GM06990 (cell line): ENCODE measurements around the gene SLC26A4.

Experiments
- DNase-seq: peaks from one replicate; pipeline ENCODE4 v3.0.0-alpha.2; 2011; ENCODE audit not compliant: insufficient read length; ENCODE audit errors: extremely low read depth
- H3K27me3 ChIP-seq: replicated peaks from 2 replicates; pipeline ENCODE4 v1.6.0; 2011; ENCODE audit warnings: low read length; ENCODE audit not compliant: control insufficient read depth, insufficient read depth
- H3K36me3 ChIP-seq: 2 replicates; pipeline ENCODE4 v1.5.1; 2011; ENCODE audit warnings: low read length; ENCODE audit not compliant: control insufficient read depth, insufficient read depth
- H3K4me3 ChIP-seq: replicated peaks from 2 replicates; pipeline ENCODE4 v1.5.1; 2011; ENCODE audit warnings: low read depth, mild to moderate bottlenecking, control low read depth, low read length
- CTCF ChIP-seq: IDR thresholded peaks from 2 replicates; pipeline ENCODE4 v1.5.1; 2011; ENCODE audit warnings: low read length, control low read depth, mild to moderate bottlenecking, inconsistent platforms; ENCODE audit not compliant: insufficient read depth, poor library complexity, severe bottlenecking

SLC26A4 gene

GRCh38 chr7:107661081-107661864 lies 645 bp downstream of the SLC26A4 start:
- peak overlapping the region; percentile 33 for H3K4me3 ChIP-seq

DNA sequence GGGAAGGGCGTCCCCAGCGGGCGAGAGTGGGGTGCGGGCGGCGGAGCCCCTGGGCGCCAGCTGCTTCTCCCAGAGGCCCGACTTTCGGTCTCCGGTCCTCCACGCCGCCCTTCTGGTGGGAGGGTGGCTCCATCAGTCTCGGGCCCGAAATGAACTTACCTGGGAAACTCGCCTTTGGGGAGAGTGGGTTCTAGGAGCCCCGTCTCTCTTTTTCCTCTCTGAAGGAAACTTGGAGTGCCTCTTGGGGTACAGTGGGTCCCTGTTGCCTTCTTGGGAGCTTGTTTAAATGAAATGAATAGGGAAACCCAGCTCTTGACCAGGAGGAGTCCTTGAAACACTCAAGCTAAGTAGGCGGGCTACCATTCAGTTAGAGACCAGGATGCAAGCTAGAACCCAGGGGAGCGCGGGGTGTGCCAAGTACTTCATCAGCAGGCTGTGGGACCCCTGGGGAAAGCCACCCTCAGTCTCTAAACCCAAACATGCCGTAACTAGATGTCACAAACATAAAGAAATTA lies 1.3 kb downstream of the SLC26A4 start:
- no peaks in the 10 kb centered on the region; the same call in 1 of the 2 replicates for H3K27me3 ChIP-seq
- no peak for TF ChIP-seq CTCF
- H3K4me3 ChIP-seq = peak overlapping the region; percentile 33
- DNase-seq = no peak
- no peaks in the 10 kb centered on the region for H3K36me3 ChIP-seq

More at GRCh38 chr7:107661081-107661864, 645 bp downstream of the SLC26A4 start:
- peak; percentile 37 for TF ChIP-seq CTCF
- DNase-seq = peak; percentile 58
- Histone ChIP-seq H3K27me3 (no peaks in the 10 kb centered on the region), H3K36me3 (no peaks in the 10 kb centered on the region)

DNA sequence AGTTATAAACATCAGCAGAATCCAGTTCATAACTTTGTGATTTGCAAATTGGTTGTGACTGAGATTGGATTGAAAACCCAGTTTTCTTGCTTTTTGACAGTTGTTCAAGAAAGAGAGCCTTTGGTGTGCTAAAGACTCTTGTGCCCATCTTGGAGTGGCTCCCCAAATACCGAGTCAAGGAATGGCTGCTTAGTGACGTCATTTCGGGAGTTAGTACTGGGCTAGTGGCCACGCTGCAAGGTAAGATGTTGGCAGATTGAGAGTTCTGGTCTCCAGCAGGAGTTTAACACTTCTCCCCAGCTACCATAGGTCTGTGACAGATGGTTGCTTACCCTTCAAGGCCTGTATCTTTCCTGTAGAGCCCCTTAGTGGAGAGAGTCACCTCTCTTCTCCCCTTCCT lies 2.6 kb downstream of the SLC26A4 start:
- Histone ChIP-seq H3K4me3 (no peak overlapping the region), H3K27me3 (no peaks in the 10 kb centered on the region; the same call in 1 of the 2 replicates), H3K36me3 (no peaks in the 10 kb centered on the region)
- no peak for TF ChIP-seq CTCF
- no peak for DNase-seq

DNA sequence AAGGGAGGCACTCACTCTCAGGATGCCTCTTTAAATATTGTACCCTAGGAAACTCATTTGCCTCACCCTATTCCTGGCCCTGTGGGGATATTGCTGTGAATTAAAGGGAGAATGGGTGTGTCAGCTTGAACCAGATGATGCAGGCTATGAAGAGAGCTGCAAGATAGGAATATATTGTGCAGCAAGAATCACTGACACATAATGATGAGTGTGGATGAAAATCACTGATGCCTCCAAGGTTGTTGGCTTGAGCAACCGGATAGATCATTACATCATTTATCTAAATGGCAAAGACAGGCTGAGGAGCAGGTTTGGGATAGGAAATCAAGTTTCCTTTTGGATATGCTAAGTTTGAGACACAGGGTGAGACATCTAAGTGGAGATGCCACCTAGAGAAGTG lies 6.2 kb downstream of the SLC26A4 start:
- Histone ChIP-seq H3K36me3 (no peaks in the 10 kb centered on the region), H3K27me3 (no peaks in the 10 kb centered on the region; the same call in 1 of the 2 replicates), H3K4me3 (no peak overlapping the region)
- DNase-seq = no peak
- no peak for TF ChIP-seq CTCF

- Histone ChIP-seq H3K36me3 (no peaks in the 10 kb centered on the region), H3K27me3 (no peaks in the 10 kb centered on the region; the same call in 1 of the 2 replicates), H3K4me3 (no peak overlapping the region)
- no peak for DNase-seq
- no peak for TF ChIP-seq CTCF
Observed at GRCh38 chr7:107667341-107667740, 6.7 kb downstream of the SLC26A4 start.
